Smooth muscle cell (in vitro differentiated cells): ENCODE results near the gene CHSY3. TPM values are rescaled to one million over a fixed set of nuclear protein-coding genes. Genes with fewer than 3 reads are reported as not detected.

ENCODE experiments used
- DNase-seq: peaks from one replicate; lab custom pipeline; 2025; ENCODE audit not compliant: unreplicated experiment; lab: John Stamatoyannopoulos, UW
- H2AFZ ChIP-seq: fragments of 200-600 bp; sonication (generic); 2 replicates; pipeline ENCODE4 v1.6.0; 2016; ENCODE audit warnings: antibody characterized with exemption, low read depth, mild to moderate bottlenecking
- H3F3A ChIP-seq: fragments of 200-600 bp; sonication (generic); 2 replicates; pipeline ENCODE4 v1.6.0; 2017; ENCODE audit warnings: antibody characterized with exemption, low read depth
- H3K27ac ChIP-seq: fragments of 200-600 bp; sonication (generic); 2 replicates; pipeline ENCODE4 v1.5.1; 2016; ENCODE audit warnings: low read depth, mild to moderate bottlenecking
- H3K27me3 ChIP-seq: fragments of 200-600 bp; sonication (generic); 2 replicates; pipeline ENCODE4 v1.6.1; 2016; ENCODE audit warnings: low read depth, mild to moderate bottlenecking
- H3K36me3 ChIP-seq: fragments of 200-600 bp; sonication (generic); 2 replicates; pipeline ENCODE4 v1.5.1; 2016; ENCODE audit warnings: low read depth
- H3K4me1 ChIP-seq: fragments of 200-600 bp; sonication (generic); 2 replicates; pipeline ENCODE4 v1.5.1; 2016; ENCODE audit warnings: low read depth
- H3K4me2 ChIP-seq: fragments of 200-600 bp; sonication (generic); 2 replicates; pipeline ENCODE4 v1.6.0; 2016; ENCODE audit warnings: mild to moderate bottlenecking
- H3K4me3 ChIP-seq: fragments of 200-600 bp; sonication (generic); 2 replicates; pipeline ENCODE4 v1.5.1; 2016; ENCODE audit warnings: mild to moderate bottlenecking
- H3K79me2 ChIP-seq: fragments of 200-600 bp; sonication (generic); 2 replicates; pipeline ENCODE4 v1.6.0; 2016; ENCODE audit warnings: low read depth, mild to moderate bottlenecking
- H3K9ac ChIP-seq: fragments of 200-600 bp; sonication (generic); 2 replicates; pipeline ENCODE4 v1.6.0; 2016; ENCODE audit warnings: low read depth
- H3K9me3 ChIP-seq: fragments of 200-600 bp; sonication (generic); replicated peaks from 2 replicates; pipeline ENCODE4 v1.5.1; 2016; ENCODE audit warnings: low read depth
- H4K20me1 ChIP-seq: fragments of 200-600 bp; sonication (generic); 2 replicates; pipeline ENCODE4 v1.6.0; 2016; ENCODE audit warnings: low read depth
- WGBS: methylation state at CpG from one replicate; pipeline ENCODE4 v1.1.7; 2016; ENCODE audit warnings: low lambda C conversion rate; 5-methylcytosine and 5-hydroxymethylcytosine counted together
- polyA plus RNA-seq: library from polyadenylated mRNA; unstranded; fragments of >200 nt; fragmentation: Nextera tagmentation; extraction: Ambion mirVana; gene quantifications from 2 replicates; pipeline ENCODE4 v1.2.1, GENCODE V29; 2016
- total RNA-seq: library from RNA; depleted of rRNA; stranded (reverse); fragments of >200 nt; gene quantifications from 2 replicates; pipeline ENCODE4 v1.2.3, GENCODE V29; 2014
- TF ChIP-seq, protein P1 (sequence below): fragments of 200-600 bp; sonication (generic); IDR thresholded peaks from 2 replicates; pipeline ENCODE4 v1.5.1; 2017; ENCODE audit warnings: borderline replicate concordance, mild to moderate bottlenecking, antibody characterized with exemption; ENCODE audit not compliant: insufficient read depth, poor library complexity, severe bottlenecking

CHSY3 gene
- total and polyA plus RNA-seq, 2 experiments from 2014 or later: 12.7 to 15.6 TPM

DNA sequence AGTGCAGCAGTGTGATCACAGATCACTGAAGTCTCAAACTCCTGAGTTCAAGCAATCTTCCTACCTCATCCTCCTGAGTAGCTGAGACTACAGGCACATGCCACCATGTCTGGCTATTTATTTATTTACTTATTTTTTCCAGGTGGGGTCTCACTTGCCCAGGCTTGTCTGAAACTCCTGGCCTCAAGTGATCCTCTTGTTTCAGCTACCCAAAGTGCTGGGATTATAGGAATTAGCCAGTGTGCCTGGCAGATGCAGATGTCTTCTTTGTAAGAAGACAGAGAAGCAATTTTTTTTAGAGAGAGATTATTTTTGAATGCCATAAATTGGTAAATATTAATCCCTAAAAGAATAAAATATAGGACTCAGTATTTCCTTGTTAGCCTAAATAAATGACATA, 54.3 kb downstream of the CHSY3 start:
- no peak for DNase-seq
- no peaks in the 10 kb centered on the region for H4K20me1 ChIP-seq
- H3K4me2 ChIP-seq: no peak overlapping the region
- H3K79me2 ChIP-seq: peaks cover 8% of the 10 kb centered on the region
- H3K27ac ChIP-seq: no peak overlapping the region
- H3F3A ChIP-seq: no peaks in the 10 kb centered on the region
- no peaks in the 10 kb centered on the region for H3K36me3 ChIP-seq
- no peaks in the 10 kb centered on the region for H3K27me3 ChIP-seq
- no peaks in the 10 kb centered on the region for H3K4me1 ChIP-seq
- TF ChIP-seq, protein P1, sequence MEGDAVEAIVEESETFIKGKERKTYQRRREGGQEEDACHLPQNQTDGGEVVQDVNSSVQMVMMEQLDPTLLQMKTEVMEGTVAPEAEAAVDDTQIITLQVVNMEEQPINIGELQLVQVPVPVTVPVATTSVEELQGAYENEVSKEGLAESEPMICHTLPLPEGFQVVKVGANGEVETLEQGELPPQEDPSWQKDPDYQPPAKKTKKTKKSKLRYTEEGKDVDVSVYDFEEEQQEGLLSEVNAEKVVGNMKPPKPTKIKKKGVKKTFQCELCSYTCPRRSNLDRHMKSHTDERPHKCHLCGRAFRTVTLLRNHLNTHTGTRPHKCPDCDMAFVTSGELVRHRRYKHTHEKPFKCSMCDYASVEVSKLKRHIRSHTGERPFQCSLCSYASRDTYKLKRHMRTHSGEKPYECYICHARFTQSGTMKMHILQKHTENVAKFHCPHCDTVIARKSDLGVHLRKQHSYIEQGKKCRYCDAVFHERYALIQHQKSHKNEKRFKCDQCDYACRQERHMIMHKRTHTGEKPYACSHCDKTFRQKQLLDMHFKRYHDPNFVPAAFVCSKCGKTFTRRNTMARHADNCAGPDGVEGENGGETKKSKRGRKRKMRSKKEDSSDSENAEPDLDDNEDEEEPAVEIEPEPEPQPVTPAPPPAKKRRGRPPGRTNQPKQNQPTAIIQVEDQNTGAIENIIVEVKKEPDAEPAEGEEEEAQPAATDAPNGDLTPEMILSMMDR: no peak
- no peak overlapping the region for H3K4me3 ChIP-seq
- no peaks in the 10 kb centered on the region for H3K9me3 ChIP-seq
- H3K9ac ChIP-seq: no peak overlapping the region
- H2AFZ ChIP-seq: peak overlapping the region; percentile 33

DNA sequence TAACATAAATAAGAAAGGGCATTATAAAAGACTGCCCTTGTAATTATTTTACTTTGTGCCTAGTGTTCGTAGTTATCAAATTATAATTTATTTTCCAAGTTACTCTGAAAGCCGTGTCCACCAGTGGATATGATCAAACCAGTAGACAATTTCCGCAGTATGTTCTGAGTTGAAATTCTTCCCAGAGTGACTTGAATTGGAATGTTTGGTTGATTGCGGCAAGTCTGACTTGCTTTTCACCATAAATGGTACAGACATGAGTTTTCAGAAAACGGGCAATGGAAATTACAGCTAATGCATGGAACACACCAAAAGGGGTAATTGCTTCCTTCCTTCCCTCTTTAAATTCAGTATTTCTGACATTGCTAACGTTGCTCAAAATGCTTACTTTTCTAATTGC, 56.6 kb downstream of the CHSY3 start:
- Histone ChIP-seq H3K4me2 (no peak overlapping the region), H3K4me1 (no peaks in the 10 kb centered on the region), H3K79me2 (peaks cover 3% of the 10 kb centered on the region), H3K4me3 (no peak overlapping the region), H3K27me3 (no peaks in the 10 kb centered on the region), H3F3A (no peaks in the 10 kb centered on the region), H3K36me3 (no peaks in the 10 kb centered on the region), H3K9me3 (no peaks in the 10 kb centered on the region), H3K27ac (no peak overlapping the region), H3K9ac (no peak overlapping the region), H4K20me1 (no peaks in the 10 kb centered on the region), H2AFZ (no peak overlapping the region)
- TF ChIP-seq, protein P1: no peak
- no peak for DNase-seq
- 85% methylated on average over 6 of the region's 6 CpGs for WGBS

DNA sequence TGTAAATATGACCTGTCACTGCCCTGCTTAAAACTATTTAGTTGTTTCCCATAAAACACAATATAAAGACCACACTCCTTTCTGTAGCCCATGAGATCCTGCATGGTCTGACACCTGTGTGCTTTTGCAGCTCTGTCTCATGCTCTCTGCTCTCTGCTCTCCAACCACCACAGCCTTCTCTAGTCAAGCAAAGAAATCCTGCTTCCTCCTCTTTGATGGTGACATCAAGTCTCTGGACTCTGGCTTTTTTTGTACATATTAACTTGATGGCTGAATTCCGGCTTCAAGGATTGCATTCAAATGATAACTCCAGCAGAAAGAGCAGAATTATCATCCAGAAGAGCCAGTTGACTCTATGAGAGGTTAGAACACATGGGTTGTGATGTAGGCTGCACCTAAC, 58.2 kb downstream of the CHSY3 start:
- Histone ChIP-seq H3K79me2 (no peaks in the 10 kb centered on the region), H3F3A (no peaks in the 10 kb centered on the region), H3K27me3 (no peaks in the 10 kb centered on the region), H3K4me3 (no peak overlapping the region), H2AFZ (no peak overlapping the region), H3K4me1 (no peaks in the 10 kb centered on the region), H4K20me1 (no peaks in the 10 kb centered on the region), H3K4me2 (no peak overlapping the region), H3K27ac (no peak overlapping the region), H3K9ac (no peak overlapping the region), H3K36me3 (no peaks in the 10 kb centered on the region), H3K9me3 (no peaks in the 10 kb centered on the region)
- 92% methylated on average over 1 of the region's 1 CpG for WGBS
- DNase-seq: no peak
- TF ChIP-seq, protein P1: no peak

DNA sequence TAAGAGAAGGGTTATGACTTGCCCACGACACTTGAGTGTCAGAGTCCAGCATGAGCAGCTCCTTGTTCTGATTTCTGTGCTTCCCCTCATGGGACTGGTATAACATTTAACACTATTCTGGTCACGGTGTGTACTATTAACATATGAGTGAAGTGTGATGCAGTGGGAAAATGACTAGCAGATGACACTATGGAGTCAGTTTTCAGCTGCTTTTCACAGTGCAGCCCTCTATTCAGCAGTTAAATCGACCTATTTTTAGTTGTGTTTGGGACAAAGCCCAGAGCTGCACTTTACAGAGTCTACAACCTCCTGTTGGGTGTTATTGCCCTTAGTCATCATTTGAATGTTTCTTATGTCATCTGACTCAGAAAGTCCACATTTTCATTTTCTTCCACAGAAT, 59.1 kb downstream of the CHSY3 start:
- Histone ChIP-seq H3K4me3 (no peak overlapping the region), H3K9me3 (no peaks in the 10 kb centered on the region), H3K4me1 (no peaks in the 10 kb centered on the region), H2AFZ (no peak overlapping the region), H3K27me3 (no peaks in the 10 kb centered on the region), H3K4me2 (peak overlapping the region; percentile 60), H3K36me3 (no peaks in the 10 kb centered on the region), H3K79me2 (no peaks in the 10 kb centered on the region), H3F3A (no peaks in the 10 kb centered on the region), H3K9ac (no peak overlapping the region), H4K20me1 (no peaks in the 10 kb centered on the region), H3K27ac (peak overlapping the region; percentile 56)
- 40% methylated on average over 3 of the region's 3 CpGs for WGBS
- TF ChIP-seq, protein P1: no peak
- no peak for DNase-seq
